ENCODE data around the gene FLOT1.

The FLOT1 gene

DNA sequence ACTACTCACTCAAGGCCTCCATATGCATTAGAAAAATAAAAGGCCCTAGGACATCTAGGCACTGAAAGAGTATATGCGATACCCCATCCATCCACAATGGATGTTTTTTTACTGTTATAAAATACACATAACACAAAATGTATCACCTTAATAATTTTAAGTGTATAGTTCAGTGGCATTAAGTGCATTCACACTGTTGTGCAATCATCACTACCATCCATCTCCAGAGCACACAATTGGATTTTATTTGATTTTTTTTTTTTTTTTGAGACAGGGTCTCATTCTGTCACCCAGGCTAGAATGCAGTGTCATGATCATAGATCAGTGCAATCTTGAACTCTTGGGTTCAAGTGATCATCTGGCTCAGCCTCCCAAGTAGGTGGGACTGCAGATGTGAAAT is 28.2 kb downstream of the FLOT1 start:
- Histone ChIP-seq H3K36me3 (peaks cover 45% of the 10 kb centered on the region), H3K4me1 (no peaks in the 10 kb centered on the region; the same call in 1 of the 2 replicates), H3K9me3 (no peaks in the 10 kb centered on the region), H3K27me3 (no peaks in the 10 kb centered on the region), H3K4me3 (ENCODE audit: low read depth, low read length) (no peak overlapping the region)
- TF ChIP-seq, protein P1, sequence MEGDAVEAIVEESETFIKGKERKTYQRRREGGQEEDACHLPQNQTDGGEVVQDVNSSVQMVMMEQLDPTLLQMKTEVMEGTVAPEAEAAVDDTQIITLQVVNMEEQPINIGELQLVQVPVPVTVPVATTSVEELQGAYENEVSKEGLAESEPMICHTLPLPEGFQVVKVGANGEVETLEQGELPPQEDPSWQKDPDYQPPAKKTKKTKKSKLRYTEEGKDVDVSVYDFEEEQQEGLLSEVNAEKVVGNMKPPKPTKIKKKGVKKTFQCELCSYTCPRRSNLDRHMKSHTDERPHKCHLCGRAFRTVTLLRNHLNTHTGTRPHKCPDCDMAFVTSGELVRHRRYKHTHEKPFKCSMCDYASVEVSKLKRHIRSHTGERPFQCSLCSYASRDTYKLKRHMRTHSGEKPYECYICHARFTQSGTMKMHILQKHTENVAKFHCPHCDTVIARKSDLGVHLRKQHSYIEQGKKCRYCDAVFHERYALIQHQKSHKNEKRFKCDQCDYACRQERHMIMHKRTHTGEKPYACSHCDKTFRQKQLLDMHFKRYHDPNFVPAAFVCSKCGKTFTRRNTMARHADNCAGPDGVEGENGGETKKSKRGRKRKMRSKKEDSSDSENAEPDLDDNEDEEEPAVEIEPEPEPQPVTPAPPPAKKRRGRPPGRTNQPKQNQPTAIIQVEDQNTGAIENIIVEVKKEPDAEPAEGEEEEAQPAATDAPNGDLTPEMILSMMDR (IDR thresholded peaks at IDR 0.05; ENCODE audit: low read depth, low read length) = no peak
- DNase-seq = no peak

DNA sequence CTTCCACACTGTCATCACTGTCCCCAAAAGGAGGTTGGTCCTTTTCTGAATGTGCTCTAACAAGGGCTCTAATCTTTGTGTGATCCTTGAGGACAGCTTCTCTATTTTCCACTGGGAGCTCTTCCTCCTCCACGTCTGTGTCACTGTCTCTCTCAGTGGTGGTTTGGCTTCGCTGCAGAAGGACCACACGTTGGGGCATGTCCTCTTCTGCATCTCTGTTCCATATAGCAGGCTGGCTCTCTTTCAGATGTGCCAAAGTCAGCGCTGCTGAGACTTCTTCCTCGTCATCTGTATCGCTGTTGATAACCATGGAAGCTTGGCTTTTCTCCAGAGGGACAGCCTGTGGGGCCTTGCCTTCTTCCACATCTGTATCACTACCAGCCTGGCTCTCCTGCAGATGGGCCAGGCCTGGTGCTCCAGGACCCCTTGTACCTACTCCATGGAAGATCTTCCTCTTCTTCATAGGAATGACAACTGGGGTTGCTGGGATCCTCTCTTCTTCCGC is 30.0 kb downstream of the FLOT1 start:
- Histone ChIP-seq H3K36me3 (peaks cover 57% of the 10 kb centered on the region), H3K9me3 (no peaks in the 10 kb centered on the region), H3K4me3 (ENCODE audit: low read depth, low read length) (no peak overlapping the region), H3K27me3 (no peaks in the 10 kb centered on the region), H3K4me1 (no peaks in the 10 kb centered on the region)
- TF ChIP-seq, protein P1 (IDR thresholded peaks at IDR 0.05; ENCODE audit: low read depth, low read length) = no peak
- no peak for DNase-seq

DNA sequence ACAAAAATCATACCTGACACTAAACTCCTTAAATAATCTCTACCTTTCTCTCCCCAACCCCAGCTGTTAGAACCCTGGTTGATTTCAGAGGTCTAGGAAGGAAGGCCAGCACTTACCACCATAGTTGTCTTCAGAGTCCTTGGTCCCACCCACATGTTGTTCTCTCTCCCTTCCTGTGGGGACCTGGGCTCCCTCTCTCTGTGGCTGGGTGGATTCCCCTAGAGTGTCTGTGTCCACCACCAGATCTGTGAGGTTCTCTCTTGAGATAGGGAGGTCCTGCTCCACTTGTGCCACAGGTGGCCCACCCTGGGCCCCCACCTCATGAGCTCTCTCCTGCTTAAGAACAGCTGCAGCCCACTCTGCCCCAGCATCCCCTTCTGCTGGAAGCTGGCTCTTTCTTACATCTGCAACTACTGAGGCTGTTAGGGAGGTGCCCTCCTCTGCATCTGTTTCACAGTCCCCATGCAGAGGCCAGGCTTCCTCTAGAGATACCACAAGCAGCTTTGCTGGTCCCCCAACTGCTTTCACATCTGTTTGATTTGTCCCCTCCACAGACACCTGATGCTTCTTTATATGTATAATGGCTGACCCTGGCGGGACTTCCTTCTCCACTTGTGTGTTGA is 30.6 kb downstream of the FLOT1 start:
- DNase-seq = no peak
- H3K27me3 ChIP-seq = no peaks in the 10 kb centered on the region
- no peaks in the 10 kb centered on the region for H3K9me3 ChIP-seq
- H3K36me3 ChIP-seq = peaks cover 57% of the 10 kb centered on the region
- no peak overlapping the region for H3K4me3 ChIP-seq (ENCODE audit: low read depth, low read length)
- TF ChIP-seq, protein P1 (IDR thresholded peaks at IDR 0.05; ENCODE audit: low read depth, low read length) = no peak
- H3K4me1 ChIP-seq = no peaks in the 10 kb centered on the region

DNA sequence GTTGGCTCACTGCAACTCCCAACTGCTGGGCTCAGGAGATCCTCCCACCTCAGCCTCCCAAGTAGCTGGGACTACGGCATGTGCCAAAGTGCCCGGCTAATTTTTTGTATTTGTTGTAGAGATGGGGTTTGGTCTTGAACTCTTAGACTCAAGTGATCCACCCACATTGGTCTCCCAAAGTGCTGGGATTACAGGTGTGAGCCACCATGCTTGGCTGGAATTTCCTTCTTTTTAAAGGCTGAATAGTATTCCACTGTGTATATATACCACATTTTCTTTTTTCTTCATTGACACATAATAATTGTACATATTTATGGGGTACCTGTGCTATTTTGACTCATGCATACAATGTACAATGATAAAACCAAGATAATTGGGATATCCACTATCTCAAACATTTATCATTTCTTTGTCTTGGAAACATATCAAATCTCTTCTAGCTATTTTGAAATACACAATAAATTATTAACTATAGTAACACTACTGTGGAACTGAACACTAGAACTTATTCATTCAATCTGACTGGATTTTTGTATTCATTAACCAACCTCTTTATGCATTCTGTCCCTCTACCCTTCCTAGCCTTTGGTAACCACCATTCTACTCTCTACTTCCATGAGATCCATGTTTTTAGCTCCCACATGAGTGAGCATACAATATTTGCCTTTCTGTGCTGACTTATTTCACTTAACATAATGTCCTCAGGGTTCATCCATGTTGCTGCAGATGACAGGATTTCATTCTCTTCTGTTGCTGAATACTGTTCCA is 33.2 kb downstream of the FLOT1 start:
- H3K27me3 ChIP-seq = no peaks in the 10 kb centered on the region
- H3K36me3 ChIP-seq = peaks cover 57% of the 10 kb centered on the region
- DNase-seq = no peak
- H3K4me1 ChIP-seq = no peaks in the 10 kb centered on the region
- TF ChIP-seq, protein P1 (IDR thresholded peaks at IDR 0.05; ENCODE audit: low read depth, low read length) = no peak
- H3K4me3 ChIP-seq (ENCODE audit: low read depth, low read length) = no peak overlapping the region
- no peaks in the 10 kb centered on the region for H3K9me3 ChIP-seq

DNA sequence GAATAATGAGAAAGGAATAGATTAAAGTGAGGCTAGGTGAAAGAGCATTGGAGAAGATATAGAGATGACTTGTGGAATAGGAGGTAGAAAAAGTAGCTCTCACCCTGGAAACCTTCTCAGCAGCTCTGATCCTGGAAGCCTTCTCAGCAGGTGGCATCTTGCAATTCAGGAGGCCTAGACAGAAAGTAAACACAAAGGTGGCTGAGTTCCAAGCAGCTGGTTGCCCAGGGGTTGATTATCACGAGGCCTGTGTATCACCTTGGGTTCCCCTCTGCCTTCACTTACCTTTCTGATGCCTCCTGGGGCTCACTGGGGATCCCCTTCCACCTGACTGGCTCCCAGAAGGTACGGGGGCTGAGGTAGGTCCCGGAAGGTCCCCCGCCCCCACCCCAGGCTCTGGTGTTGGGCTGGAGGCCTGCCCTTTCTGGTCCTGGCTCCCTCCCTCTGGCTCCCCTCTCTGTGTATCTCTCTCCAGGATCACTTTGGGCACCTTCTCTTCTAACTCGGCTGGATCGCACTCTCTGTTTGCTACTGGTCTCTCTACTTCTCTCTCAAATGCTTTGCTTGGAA is 35.1 kb downstream of the FLOT1 start:
- Histone ChIP-seq H3K27me3 (no peaks in the 10 kb centered on the region), H3K36me3 (peaks cover 45% of the 10 kb centered on the region), H3K4me3 (ENCODE audit: low read depth, low read length) (no peak overlapping the region), H3K9me3 (no peaks in the 10 kb centered on the region), H3K4me1 (no peaks in the 10 kb centered on the region)
- DNase-seq = no peak
- TF ChIP-seq, protein P1 (IDR thresholded peaks at IDR 0.05; ENCODE audit: low read depth, low read length) = no peak
